HuH-7.5 (cell line): ENCODE data around the gene SST.
"Not testable (repeated sequence)": the region's sequence is repeated elsewhere in the genome, so short reads cannot be mapped to it uniquely, and the experiment has no call there.

Experiments
- DNase-seq: peaks from one replicate; pipeline ENCODE4 v3.0.0; 2011; ENCODE audit warnings: low spot score

Gene SST

GRCh38 chr3:187684444-187684843 lies 14.2 kb upstream of the SST start:
- DNase-seq: no peak

DNA sequence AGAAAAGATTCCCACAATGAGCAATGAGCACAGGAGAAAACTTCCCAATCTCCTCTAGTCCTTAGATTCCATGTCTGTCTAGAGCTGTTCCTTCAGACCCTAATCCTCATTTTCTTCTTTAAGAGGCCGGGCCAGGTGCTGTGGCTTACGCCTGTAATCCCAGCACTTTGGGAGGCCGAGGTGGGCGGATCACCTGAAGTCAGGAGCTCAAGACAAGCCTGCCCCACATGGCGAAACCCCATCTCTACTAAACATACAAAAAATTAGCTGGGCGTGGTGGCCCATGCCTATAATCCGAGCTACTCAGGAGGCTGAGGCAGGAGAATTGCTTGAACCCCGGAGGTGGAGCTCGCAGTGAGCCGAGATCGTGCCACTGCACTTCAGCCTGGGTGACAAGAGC lies 11.6 kb upstream of the SST start:
- not testable (repeated sequence) for DNase-seq

DNA sequence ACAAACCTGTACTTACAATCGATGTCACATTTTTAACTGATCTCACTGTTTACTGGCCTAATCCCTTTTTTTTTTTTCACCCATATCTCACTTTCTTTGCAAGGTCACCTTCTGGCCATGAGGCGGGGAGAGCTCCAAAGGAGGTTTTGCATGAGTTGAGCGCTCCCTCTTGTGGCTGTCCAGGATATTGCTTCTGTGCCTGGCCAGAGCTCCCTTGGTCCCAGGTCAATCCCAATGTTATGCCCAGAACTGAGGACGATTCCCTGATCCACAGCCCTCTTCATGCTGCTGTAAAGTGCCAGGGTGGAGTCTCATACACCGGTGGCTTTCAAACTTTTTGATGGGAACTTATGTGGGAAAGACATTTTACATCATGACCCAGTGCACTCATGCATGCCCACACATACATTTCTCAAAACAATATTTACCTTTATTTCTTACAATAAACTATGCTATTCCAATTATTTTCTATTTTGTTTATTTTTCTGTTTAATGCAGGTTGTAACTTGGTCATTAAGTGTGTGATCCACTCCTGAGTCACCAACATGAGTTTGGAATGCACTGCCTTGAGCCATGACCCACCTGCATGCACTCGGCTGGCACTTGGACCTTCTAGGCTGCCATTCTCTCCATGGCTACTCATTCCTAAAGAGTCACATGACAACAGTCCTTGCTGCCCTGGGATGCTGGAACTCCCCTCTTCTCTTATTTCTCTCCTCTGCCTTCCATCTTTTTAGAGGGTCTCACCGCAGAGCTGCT lies 9.6 kb upstream of the SST start:
- peak; percentile 61 for DNase-seq

DNA sequence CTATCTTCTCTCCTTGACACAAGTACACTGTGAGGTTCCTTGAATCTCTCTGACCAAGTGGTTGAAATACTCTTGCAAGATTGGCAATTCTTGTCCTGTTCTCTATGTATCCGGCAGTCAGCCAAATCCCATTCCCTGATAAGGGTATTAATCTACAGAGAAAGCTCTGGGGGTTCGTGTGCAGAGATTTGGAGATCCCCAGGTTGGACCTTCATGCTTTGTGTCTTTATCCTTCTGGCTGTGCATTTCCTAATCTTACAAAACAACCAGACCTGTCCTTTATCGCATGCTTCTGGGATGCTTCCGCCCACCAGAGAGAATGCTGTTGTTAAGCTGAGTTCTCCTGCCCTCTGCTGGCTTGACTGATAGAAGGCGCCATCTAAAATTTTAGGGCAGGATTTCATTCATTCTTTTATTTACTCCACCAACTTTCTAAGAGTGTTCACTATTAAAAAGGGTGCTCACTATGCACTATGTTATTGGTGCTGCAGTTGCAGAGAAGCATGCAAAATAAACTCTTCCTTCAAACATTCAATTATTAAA lies 8.6 kb upstream of the SST start:
- DNase-seq: peak; percentile 21

- no peak for DNase-seq
Measured at GRCh38 chr3:187677604-187678003, 7.4 kb upstream of the SST start.

GRCh38 chr3:187673012-187673411 lies 2.8 kb upstream of the SST start:
- DNase-seq: no peak

- no peak for DNase-seq
Measured at GRCh38 chr3:187667526-187667925, 2.7 kb downstream of the SST start.

DNA sequence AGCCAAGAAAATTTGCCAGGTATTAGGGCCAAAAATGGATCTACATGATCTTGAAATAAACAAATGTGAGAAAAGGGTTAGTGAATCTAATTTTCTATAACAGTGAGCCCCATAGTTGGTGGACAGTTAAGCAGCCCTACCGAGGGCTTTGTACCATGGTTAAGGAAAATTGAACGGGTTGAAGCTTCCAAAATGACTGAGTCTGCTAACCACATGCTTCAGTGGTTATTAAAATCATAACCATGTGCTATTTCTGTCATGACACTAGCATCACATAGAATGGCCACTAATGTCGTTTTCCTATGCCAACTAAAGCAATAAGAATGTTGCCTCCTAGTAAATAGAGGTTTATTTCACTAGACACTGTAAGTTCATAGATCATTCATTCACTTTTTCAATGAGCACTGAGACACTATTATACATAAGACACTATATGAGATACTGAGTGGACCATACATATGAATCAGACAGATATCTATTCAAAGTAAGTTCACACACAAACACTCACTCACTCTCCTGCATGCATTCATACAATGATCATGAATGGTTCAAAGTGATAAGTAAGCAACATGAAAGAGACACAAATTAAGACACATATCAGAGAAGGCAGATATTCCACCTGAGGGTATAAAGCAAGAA lies 4.3 kb downstream of the SST start:
- no peak for DNase-seq

DNA sequence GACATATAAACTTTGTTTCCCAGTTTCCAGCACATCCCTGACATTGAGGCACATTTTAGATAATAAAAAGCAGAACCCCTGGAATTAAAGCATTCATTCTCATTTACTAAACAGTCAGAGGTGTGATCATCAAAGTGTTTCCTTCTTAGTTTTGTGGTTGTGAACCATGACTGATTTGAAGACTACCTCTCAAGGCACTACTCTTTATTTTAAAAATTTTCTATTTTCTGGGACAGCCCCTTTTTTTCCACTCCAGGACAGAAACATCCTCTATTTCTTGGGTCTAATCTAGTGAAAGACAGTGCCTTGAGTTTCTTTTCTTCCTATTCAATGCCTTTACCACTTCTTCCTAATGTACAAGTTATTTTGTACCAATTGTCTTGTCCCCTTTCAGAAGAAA lies 5.2 kb downstream of the SST start:
- no peak for DNase-seq

GRCh38 chr3:187662848-187663409 lies 7.3 kb downstream of the SST start:
- DNase-seq: no peak

DNA sequence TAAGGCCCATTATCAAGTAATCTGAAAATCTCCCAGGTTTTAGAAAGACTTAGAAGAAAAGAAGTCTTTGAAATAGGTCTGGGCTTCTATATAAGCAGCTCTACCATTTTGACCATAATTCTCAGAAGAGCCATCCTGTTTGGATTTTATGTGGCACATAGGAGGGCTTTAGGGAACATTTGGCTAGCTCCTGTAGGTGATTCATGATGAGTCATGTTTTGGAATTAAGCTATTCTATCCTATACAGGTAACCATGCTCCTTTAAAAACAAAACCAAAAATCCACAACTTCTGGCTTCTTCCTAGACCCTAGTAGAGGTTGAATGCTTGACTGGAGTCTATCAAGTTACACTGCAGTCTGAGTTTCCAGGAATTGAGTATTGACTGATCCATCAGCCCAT lies 8.9 kb downstream of the SST start:
- no peak for DNase-seq

GRCh38 chr3:187651282-187651681 lies 18.9 kb downstream of the SST start:
- no peak for DNase-seq

GRCh38 chr3:187648177-187648576 lies 22.0 kb downstream of the SST start:
- no peak for DNase-seq

GRCh38 chr3:187646906-187647660 lies 23.1 kb downstream of the SST start:
- DNase-seq: no peak

- not testable (repeated sequence) for DNase-seq
Measured at GRCh38 chr3:187645379-187645778, 24.8 kb downstream of the SST start.

GRCh38 chr3:187642861-187643260 lies 27.3 kb downstream of the SST start:
- DNase-seq: no peak

GRCh38 chr3:187641320-187642016 lies 28.7 kb downstream of the SST start:
- DNase-seq: no peak

GRCh38 chr3:187640569-187641059 lies 29.6 kb downstream of the SST start:
- no peak for DNase-seq

GRCh38 chr3:187639927-187640568 lies 30.1 kb downstream of the SST start:
- DNase-seq: no peak

- no peak for DNase-seq
Measured at GRCh38 chr3:187636528-187636927, 33.7 kb downstream of the SST start.

GRCh38 chr3:187630404-187630803 lies 39.8 kb downstream of the SST start:
- DNase-seq: no peak
